IPS DF 4.7 (cell line): ENCODE measurements around the gene SMC4.
"Not testable (repeated sequence)": the region's sequence is repeated elsewhere in the genome, so short reads cannot be mapped to it uniquely, and the experiment has no call there.

Experiments used
- DNase-seq: peaks from one replicate; pipeline ENCODE4 v3.0.0-alpha.2; 2013; ENCODE audit warnings: low spot score; ENCODE audit errors: extremely low read depth

The SMC4 gene

DNA sequence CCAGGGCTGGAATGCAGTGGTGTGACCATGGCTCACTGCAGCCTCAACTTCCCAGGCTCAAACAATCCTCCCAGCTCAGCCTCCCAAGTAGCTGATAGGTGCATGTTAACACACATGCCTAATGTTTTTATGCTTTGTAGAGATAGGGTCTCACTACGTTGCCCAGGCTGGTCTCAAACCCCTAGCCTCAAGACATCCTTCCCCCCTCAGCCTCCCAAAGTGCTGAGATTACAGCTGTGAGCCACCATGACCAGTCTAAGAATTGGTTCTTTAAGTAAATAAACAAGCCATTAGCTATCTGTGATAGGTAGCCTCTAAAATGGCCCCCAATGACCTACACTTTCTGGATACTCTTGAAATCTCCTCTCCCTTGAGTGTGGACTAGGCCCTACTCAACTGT lies 46.4 kb downstream of the SMC4 start:
- no peak for DNase-seq

DNA sequence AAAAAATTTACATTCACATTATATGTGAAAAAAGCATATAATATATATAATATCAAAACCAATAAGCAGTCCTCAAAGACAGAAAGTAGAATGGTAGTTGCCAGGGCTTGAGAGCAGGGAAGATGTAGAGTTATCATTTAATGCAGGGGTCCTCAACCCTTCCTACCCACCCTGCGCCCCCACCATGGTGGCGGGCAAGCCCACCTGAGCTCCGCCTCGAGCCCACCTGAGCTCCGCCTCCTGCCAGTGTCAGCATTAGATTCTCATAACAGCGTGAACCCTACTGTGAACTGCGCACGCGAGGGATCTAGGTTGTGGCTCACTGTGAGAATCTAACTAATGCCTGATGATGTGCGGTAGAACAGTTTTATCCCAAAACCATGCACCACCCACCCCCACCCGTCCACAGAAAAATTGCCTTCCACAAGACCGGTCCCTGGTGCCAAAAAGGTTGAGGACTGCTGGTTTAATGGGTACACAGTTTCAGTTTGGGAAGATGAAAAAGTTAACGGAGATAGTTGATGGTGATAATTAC lies 47.1 kb downstream of the SMC4 start:
- no peak for DNase-seq

DNA sequence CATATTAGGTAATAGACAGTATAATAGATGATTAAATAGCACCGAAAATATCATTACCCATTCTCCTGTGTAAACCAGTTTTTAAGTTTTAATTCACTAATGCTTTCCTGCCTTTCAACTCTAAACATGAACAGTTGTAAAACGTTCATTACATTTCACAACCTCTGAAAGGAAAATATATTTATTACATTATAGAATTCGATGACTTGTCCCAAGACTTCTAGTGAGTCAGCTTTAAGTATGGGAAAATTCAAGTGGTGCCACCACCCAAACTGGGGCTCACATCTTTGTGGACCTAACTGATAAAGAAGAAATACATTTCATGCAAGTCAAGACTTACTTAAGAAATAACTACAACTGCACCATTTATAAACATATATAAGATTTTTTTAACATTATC lies 48.1 kb downstream of the SMC4 start:
- DNase-seq, result no peak

DNA sequence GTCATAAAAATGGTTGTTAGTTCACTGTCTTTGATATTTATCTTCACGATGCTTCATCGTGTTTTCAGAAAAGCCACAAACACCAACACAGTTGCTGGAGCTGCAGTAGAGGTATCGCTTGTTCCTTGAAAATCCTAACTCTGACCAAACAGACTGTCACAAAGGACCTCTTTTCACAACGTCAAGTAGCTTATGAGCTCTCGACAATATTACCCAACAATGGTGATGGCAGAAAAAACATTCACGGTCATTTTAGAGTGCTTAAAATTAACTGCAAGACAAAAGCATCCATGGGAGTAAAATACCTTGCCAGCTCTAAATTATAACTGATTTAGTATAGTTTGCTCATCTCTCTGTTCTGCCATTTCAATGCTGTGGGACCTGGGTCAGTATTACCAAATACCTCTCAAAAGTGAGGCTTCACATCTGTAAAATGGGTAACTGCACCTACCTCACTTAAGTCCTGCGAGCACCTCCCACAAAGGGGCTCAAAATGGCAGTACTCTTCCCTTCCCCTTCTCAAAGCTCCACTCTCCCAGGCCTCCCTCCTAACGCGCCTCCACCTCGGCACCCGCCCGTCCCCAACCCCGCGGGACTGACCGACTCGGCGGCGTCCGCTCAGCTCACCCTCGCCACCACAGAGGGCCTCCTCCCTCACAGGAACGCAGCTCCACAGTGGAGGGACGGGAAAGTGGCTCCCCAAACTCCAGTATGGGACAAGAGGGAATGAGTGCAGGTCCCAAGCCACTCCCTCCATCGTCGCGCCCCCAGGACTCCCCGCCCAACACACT lies 49.6 kb downstream of the SMC4 start:
- DNase-seq, result no peak

DNA sequence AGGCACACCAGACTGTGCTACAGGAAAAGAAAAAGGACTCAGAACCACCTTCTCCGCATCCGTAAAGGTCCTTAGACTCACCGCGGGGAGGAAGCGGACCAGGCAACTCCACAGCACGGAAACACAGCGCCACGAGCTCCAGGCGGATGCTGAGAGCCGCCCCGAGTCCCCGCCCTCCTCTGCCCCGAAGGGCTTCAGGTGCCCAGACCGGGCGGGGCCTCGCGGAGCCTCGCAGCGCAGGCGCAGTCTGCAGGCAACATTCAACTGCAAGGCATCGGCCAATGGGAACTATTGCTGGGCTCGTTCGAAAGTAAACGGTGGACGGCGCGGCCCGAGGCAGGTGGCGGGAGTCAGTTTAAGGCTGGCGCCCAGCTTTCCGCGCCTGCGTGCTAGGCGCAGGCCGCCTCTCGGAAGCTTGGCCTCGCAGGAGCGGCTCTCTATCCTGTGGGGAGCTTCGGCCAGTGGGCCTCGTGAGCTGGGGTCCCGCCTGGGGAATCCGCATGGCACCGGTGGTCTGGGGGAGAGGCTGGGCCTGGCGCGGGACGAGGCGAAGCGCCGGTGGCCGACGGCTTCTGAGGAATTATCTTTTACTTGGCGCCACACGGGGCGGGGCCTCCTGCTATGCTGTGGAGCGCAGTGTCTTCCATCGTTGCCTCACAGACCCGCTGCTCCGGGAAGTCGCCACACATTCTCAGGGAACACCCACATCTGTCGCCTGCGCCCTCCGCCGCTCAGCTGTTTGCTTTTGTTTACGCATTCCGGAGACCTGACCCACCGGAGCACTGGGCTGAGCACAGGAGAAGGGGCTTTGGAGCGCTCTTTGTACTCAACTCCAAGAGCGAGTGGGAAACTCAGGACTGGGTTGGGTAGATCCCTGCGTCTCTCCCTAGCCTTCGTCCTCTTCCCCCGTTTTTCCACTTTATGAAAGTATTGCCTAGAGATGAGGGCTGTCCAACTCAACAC lies 50.5 kb downstream of the SMC4 start, which contains the start of gene TRIM59:
Gene TRIM59, minus strand, starts transcription at position 151 of the 963 bp plus-strand sequence. CDS start 10,603 bp downstream, outside the sequence.
- peak; percentile 79 for DNase-seq

DNA sequence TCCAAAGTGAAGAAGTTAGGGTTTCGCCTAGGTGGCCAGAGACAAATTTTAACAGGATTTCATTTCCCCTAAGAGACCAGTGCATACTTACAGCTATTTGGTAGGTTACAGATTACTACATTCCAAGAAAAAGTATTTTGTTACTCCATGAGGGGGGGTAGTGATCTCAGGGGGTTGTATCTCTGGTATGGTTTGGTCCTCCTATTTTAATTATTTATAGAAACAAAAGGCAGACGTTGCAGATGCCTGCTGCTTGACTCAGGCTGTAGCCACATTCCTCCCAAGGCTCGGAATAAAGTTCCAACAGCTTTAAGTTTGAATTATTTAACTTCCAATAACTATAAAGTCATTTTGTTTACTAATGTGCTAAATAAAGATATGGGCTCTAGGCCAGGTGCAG lies 51.4 kb downstream of the SMC4 start:
- DNase-seq, result no peak

DNA sequence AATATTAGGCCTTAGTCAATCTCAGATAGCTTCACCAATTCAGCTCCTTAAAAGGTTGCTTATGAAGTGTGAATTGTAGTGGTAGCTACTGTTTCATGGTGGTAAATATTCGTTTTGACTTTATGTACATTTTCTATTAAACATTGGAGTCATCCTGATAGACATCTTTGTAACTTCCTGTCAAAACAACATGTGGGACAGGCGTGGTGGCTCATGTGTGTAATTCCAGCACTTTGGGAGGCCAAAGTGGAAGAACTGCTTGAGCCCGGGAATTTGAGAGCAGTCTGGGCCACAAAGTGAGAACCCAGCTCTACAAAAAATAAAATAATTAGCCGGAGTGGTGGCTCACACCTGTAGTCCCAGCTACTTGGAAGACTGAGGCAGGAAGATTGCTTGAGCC lies 52.2 kb downstream of the SMC4 start:
- DNase-seq, result no peak

DNA sequence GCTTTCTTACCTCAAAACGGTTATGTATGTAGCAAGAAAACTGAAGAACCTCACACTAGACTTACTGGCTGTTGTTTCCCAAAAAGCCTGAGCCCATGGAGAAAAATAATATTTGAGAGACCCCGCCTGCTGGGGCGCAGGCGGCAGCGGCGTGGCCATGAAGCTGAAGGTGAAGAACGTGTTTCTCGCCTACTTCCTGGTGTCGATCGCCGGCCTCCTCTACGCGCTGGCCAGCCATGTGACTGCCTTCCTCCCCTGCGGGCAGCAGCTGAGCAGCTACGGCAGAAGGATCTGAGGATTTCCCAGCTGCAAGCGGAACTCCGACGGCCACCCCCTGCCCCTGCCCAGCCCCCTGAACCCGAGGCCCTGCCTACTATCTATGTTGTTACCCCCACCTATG lies 52.8 kb downstream of the SMC4 start:
- not testable (repeated sequence) for DNase-seq

DNA sequence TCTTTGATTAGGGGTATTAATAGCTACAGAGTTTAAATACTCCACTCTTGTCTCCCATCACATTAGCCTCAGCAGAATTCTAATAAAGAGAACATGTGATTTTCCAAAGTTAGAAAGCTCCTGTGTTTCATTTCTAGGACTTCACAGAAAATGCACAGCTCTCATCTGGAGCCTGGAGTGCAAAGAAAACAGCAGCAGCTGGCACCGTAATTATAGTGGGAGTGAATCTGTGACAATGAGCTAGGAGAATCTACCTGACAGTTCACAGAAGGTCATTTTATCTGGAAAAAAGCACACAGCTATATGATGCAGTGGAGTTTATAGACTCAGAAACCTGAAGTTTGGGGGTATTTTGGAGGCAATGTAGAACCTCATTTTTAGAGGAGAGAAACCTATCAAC lies 55.5 kb downstream of the SMC4 start:
- DNase-seq, result no peak

DNA sequence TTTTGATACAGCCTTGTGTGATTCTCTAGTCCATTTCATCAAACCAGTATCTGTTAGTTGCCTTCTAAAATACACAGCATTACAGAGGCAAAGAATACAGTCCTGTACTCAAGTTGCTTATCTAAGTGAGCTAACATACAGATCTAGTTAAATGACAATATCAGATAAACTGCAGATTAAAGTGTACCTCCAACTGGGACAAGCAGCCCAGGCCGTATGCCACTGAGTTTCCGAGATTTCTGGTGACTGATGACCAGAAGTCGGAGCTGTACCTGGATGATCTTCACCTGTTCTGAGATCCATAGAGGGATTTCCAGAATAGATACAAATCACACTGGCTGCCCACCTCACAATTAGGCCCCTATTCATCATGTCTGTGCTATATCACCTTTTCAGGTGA lies 56.4 kb downstream of the SMC4 start:
- no peak for DNase-seq

DNA sequence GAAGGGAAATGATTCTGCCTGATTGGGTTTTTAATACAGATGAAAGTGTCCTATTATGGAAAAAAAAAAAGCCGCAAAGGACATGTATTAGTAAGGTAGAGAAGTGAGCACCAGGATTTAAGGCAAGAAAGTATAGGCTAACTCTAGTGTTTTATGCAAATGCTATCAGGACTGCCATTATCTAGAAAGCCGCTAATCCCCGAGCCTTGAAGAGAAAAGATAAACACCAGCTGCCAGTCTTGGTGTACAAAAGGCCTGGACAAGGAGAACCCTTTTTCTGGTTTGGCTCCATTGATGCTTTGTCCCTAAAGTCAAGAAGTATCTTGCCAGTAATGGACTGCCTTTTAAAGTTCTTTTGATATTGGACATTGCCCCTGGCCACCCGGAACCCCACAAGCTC lies 58.7 kb downstream of the SMC4 start:
- DNase-seq, result no peak

DNA sequence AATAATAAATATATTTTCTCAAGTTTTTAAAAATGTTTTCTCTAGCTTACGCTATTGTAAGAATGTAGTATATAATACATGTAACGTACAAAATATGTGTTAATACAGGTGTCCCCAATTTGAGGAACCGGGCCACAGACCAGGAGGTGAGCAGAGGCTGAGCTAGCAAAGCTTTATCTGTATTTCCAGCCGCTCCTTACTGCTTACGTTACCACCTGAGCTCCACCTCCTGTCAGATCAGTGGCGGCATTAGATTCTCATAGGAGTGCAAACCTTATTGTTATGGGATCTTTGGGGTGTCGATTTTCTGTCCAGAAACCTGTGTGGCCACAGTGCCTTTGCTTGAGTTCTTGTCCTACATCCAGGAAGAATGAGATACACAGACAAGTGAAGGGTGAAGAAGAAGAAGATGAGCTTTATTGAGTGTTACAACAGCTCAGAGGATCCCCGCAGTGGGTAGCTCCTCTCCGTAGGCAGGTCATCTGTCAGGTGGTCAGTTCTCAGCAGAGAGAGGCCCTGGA lies 60.1 kb downstream of the SMC4 start:
- DNase-seq, result no peak

DNA sequence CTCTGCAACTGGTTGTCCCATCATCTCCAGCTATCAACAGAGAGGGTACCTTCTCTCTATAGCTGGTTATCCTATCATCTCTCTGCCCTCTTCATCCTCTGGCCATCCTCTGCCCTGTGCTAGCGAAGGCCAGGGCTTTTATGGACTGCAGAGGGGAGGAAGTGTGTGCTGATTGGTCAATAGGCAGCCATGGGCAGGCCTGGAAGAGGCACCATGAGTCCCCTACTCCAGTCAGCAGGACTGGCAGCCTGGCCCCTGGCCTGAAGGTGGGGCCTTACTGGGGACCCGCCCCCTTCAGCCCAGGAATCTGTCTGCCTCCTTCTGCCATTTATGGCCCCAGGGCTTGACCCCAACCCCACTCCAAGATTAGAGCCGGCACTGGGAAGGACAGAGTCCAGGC lies 60.6 kb downstream of the SMC4 start:
- no peak for DNase-seq

DNA sequence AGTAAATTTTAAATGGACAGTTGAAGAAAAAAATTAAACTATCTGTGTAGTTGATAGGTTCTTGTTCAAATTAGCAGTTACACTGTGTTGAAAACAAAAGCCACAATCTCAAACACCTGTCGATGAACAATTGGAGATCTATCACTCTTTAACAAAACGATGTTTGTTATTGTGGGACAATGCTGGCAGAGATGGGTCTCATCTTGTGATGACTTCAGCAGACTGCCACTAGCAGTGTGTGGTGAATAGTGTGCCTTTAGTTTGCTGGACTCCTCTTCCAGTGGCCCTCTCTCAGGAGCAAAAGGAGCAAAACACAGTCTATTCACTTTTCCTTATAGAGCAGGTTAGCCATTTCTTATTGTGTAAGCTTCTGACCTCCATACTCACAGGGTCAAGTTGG lies 64.9 kb downstream of the SMC4 start:
- no peak for DNase-seq

DNA sequence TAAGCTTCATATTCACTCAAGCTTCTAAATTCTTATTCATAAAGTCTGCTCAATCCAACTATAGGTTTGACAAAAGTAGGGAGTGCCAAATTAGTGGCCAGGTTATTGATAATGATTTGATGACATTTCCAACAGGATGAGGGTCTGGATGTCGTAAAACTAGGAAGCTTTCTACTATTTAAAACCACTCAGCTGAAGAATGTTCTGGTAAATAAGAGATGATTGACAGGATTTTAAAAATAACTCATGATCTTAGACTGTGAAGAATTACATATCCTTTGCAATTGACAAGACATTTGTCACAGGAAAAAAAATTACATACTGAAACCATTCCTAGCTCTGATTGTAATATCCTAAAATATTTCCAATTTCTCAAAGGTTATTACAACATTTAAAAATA lies 65.5 kb downstream of the SMC4 start:
- no peak for DNase-seq

DNA sequence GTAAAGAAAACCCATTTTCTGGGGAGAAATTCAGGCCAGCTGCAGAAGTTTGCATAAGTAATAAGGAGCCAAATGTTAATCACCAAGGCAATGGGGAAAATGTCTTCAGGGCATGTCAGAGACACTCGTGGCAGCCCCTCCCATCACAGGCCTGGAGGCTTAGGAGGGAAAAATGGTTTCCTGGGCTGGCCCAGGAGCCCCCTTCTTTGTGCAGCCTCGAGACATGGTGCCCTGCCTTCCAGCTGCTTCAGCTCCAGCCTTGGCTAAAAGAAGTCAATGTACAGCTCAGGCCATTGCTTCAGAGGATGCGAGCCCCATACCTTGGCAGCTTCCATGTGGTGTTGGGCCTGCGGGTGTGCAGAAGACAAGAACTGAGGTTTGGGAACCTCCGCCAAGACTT lies 70.7 kb downstream of the SMC4 start:
- DNase-seq, result no peak

DNA sequence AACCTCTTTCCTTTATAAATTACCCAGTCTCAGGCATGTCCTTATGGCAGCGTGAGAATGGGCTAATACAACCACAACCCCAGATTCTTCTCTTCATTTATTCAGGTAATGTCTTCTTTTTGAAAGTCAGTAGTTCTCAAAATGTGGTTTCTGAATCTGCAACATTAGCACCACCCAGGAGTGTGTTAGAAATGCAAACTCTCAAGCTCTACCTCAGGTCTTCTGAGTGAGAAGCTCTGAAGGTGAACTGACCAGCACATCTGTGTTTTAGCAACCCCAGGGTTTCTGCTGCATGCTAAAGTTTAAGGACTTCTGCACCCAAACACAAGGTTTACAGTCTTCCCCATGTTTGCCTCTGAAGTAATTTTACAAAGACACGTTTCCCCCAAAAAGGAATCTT lies 72.4 kb downstream of the SMC4 start:
- no peak for DNase-seq

DNA sequence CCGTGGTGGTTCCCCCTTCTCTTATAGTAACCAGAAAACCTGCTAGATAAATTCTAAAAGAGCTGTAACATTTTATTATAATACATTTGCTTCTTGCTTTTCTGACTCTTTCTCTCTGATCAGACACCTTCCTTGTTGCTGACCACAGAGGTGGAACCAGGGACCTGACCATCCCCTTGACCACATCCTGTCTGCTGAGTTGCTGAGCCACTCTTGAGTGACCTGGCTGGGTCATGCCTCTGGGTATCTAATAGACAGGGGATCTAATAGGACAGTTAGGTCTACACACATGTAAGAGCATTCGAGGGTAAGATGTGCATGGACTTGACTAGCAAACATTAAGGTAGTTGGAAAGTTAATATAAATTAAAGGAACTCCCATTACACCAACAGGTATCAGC lies 72.9 kb downstream of the SMC4 start:
- no peak for DNase-seq

DNA sequence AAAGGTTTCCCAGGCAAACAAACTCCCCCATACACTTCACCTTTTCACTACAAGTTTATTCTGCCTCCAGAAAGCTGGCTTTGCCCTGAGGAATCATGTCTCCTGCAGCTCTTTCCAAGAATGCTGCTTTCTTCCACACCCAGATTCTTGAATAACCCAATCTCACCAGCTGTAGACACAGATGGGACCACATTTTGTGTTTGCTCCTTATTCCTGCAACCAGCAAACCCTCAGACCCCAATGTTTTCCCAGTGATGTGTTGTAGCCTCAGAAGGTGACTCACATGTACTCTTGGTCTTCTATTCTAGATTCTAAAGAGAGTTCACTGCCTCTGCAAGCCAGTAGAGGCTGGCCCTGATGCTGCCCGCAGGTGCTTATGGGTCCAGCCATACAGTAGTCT lies 73.8 kb downstream of the SMC4 start:
- no peak for DNase-seq

DNA sequence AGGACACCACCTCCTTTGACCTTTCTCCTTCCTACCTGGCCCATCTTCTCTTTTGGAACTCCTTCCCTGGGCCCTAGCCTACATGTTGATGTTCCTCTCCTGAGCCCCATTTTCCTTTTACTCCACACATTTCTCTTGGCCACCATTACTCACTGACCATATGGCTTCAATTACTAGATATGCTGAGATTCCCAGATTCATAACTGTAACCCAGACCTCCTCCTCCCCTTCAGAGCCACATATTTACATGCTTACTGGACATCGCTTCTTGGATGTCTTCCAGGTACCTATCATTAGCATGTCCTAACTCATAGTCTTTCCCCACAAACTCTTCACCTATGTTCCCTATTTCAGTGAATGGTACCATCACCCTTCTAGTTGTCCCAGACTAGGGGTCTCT lies 74.5 kb downstream of the SMC4 start:
- DNase-seq, result no peak

DNA sequence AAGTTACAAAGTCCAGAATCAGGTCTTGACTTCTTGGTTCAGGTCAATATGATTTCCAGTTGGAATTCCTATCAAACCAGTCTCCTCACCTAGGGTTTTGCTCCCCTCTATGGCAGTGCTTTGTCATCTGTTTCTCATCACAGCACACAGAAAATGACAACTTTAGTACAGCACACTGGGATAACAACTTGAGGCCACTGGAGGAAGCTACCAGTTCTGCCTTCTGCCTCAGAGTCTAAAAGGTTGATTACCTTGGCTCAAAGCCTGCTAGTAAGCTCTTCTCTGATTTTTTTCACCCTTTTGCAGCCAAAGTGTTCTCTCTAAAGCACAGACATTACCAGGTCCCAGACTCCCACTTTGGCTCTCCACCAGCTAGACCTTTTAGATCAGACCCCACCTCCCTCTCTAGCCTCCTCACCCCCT lies 75.0 kb downstream of the SMC4 start:
- DNase-seq, result no peak

DNA sequence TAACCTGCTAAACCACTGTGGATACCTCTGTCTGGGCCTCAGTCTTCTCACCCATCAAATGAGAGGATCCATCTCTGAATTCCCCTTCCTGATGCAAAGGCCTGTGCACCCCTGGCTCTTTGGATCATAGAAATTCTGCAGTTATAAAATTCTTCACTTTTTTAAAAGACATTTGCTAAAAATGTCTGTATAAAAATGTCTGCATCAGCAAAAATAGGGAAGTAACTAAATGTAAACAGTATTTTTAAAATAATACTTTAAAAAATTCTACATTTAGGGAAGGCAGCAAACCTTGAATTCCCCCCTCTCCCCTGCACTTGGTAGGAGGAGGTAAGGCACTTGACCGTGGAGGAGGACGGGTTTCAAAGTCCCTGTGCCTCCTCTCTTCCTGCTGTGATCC lies 75.7 kb downstream of the SMC4 start:
- DNase-seq, result no peak
